Heart left ventricle (tissue), 16 donors: ENCODE measurements around the gene PHKA2. TPM values are rescaled to one million over a fixed set of nuclear protein-coding genes. Genes with fewer than 3 reads are reported as not detected.
"Not testable (repeated sequence)": the region's sequence is repeated elsewhere in the genome, so short reads cannot be mapped to it uniquely, and the experiment has no call there.

Experiments used
- ATAC-seq, 4 donors: fragments of 200-7000 bp; cut with Tn5 transposase; one replicate each; pipeline ENCODE4 v1.9.1; 2020 to 2022; ENCODE audit warnings: moderate library complexity in 4 of 4, mild to moderate bottlenecking in 3 of 4, moderate number of reproducible peaks in 1 of 4
- DNase-seq, 5 donors: peaks; one replicate each; pipeline ENCODE4 v3.0.0-alpha.2; 2020
- H3K27ac ChIP-seq, 12 donors: fragments of 200-600 bp; sonication (generic) in 4 of 12; one replicate each; pipeline versions ENCODE4 v1.5.0 to v1.8.0; 2016 to 2022; ENCODE audit warnings: mild to moderate bottlenecking in 2 of 12
- H3K27me3 ChIP-seq, 9 donors: fragments of 200-600 bp; sonication (generic) in 2 of 9; one replicate each; pipeline versions ENCODE4 v1.5.1 to v1.8.0; 2016 to 2022; ENCODE audit warnings: mild to moderate bottlenecking in 3 of 9
- H3K36me3 ChIP-seq, 9 donors: fragments of 200-600 bp; sonication (generic) in 2 of 9; one replicate each; pipeline versions ENCODE4 v1.5.0 to v1.8.0; 2018 to 2022; ENCODE audit warnings: mild to moderate bottlenecking in 2 of 9
- H3K4me1 ChIP-seq, 12 donors: fragments of 200-600 bp; sonication (generic) in 4 of 12; one replicate each; pipeline versions ENCODE4 v1.5.0 to v1.8.0; 2016 to 2022; ENCODE audit warnings: mild to moderate bottlenecking in 3 of 12
- H3K4me3 ChIP-seq, 12 donors: fragments of 200-600 bp; sonication (generic) in 4 of 12; one replicate each; pipeline versions ENCODE4 v1.5.0 to v1.8.0; 2017 to 2022; ENCODE audit warnings: mild to moderate bottlenecking in 9 of 12, moderate library complexity in 4 of 12
- H3K9me3 ChIP-seq, 12 donors: fragments of 200-600 bp; sonication (generic) in 4 of 12; one replicate each; pipeline versions ENCODE4 v1.5.0 to v1.8.0; 2016 to 2022; ENCODE audit warnings: mild to moderate bottlenecking in 1 of 12
- POLR2A ChIP-seq, 2 donors: fragments of 450-650 bp; IDR thresholded peaks; one replicate each; pipeline ENCODE4 v1.6.1; 2017; ENCODE audit warnings: antibody characterized with exemption in 2 of 2, mild to moderate bottlenecking in 2 of 2, moderate library complexity in 2 of 2
- WGBS, 4 donors: extraction: QIAGEN DNeasy Blood & Tissue Kit in 2 of 4; methylation state at CpG; one replicate each; pipeline versions ENCODE4 v1.1.5 to v1.1.7; 2013 to 2018; 5-methylcytosine and 5-hydroxymethylcytosine counted together
- intact Hi-C, 10 donors: fragments of 100-400 bp; cut with DNase I; formaldehyde crosslinking; loops; one replicate each; pipeline versions ENCODE4 v1.11.1 to v1.14.2; 2022
- polyA plus RNA-seq, 2 donors: library from polyadenylated mRNA; stranded (reverse); fragments of 200-250 nt; gene quantifications; one replicate each; pipeline ENCODE4 v1.2.3, GENCODE V29; 2013
- total RNA-seq, 9 donors: library from RNA; depleted of rRNA in 2 of 9; stranded (reverse); fragments of >200 nt in 2 of 9; fragmentation: NEBNext Ultra II Directional in 3 of 9; extraction: Animal tissue kit (Norgen Biotek cat#: 25700) in 3 of 9; gene quantifications; one replicate each; pipeline versions ENCODE4 v1.1.0 to v1.2.4, GENCODE V29; 2016 to 2023
- TF ChIP-seq, protein P1 (sequence below), 12 donors: fragments of 200-600 bp; sonication (generic) in 4 of 12; IDR thresholded peaks; one replicate each; pipeline versions ENCODE4 v1.5.0 to v1.8.0; 2018 to 2022; ENCODE audit warnings: antibody characterized with exemption in 12 of 12, mild to moderate bottlenecking in 5 of 12
- donor health status: ischemic (EF 13 %, LVEDD 7.1; RV severe dilation, severe dysfunction).
- donor health status: healthy with polysubstance abuse.
- donor health status: DM: no; HTN: yes; CAD: no.
- donor health status: DM: no; HTN: no; CAD: no.
- donor health status: ischemic (EF 25% LVEDD 6.9; RV normal size, moderate dysfunction).
- donor health status: ischemic (EF 25% LVEDD 5.7; RV mildly dilated, moderate dysfunction).
- donor health status: healthy.
- donor health status: DM: yes; HTN: yes; CAD: no.
- donor health status: ischemic (EF 35%, LVEDD 5.7; RV mildly dilated, moderate dysfunction).
- donor health status: nonischemic (EF 11% LVEDD 7.7; RV severe dilation, severe dysfunction).
- donor health status: DM: yes; HTN: yes; CAD: no.
- donor health status: PGD.
- donor health status: ischemic (EF 29% LVEDD 5.4; RV normal size, mild dysfunction).
- donor health status: nonischemic (EF 23%, LVEDD 6.1; RV moderate dilation, normal function).

PHKA2 gene
- total and polyA plus RNA-seq, 11 donors, result 13.8 to 45.7 (median 26.9) TPM

DNA sequence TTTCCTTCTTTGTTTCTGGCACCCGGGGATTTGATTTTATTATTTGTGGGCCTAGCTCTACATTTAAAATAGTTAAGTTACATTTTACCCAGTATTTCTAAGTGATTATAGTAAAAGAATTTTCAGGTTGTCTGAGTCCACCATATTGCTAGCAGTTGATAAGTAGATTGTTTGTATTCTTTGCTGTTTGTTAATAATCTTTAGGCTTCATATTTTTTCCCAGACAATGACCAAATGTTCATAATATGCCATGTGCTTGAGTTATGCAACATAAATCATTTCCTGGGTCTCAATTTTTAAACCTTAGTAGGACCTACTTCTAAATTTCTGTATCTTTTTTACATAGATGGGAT lies 127.3 kb downstream of the PHKA2 start:
- DNase-seq (no peak), ATAC-seq (no peak)
- TF ChIP-seq, protein P1, sequence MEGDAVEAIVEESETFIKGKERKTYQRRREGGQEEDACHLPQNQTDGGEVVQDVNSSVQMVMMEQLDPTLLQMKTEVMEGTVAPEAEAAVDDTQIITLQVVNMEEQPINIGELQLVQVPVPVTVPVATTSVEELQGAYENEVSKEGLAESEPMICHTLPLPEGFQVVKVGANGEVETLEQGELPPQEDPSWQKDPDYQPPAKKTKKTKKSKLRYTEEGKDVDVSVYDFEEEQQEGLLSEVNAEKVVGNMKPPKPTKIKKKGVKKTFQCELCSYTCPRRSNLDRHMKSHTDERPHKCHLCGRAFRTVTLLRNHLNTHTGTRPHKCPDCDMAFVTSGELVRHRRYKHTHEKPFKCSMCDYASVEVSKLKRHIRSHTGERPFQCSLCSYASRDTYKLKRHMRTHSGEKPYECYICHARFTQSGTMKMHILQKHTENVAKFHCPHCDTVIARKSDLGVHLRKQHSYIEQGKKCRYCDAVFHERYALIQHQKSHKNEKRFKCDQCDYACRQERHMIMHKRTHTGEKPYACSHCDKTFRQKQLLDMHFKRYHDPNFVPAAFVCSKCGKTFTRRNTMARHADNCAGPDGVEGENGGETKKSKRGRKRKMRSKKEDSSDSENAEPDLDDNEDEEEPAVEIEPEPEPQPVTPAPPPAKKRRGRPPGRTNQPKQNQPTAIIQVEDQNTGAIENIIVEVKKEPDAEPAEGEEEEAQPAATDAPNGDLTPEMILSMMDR (IDR thresholded peaks at IDR 0.05), result no peak
- no peak for TF ChIP-seq POLR2A (IDR thresholded peaks at IDR 0.05)
- intact Hi-C loops, result no loop called here
- WGBS, 4 donors, result 57 to 74% (median 68%) methylated on average over 1 of the region's 1 CpG
- H3K4me3 ChIP-seq, result no peak overlapping the region
- H3K27me3 ChIP-seq, result no peaks in the 10 kb centered on the region
- H3K9me3 ChIP-seq, result peaks cover 0 to 8% (median 0%) of the 10 kb centered on the region in 12 donors
- no peaks in the 10 kb centered on the region for H3K4me1 ChIP-seq
- no peak overlapping the region for H3K27ac ChIP-seq
- H3K36me3 ChIP-seq, result no peaks in the 10 kb centered on the region

DNA sequence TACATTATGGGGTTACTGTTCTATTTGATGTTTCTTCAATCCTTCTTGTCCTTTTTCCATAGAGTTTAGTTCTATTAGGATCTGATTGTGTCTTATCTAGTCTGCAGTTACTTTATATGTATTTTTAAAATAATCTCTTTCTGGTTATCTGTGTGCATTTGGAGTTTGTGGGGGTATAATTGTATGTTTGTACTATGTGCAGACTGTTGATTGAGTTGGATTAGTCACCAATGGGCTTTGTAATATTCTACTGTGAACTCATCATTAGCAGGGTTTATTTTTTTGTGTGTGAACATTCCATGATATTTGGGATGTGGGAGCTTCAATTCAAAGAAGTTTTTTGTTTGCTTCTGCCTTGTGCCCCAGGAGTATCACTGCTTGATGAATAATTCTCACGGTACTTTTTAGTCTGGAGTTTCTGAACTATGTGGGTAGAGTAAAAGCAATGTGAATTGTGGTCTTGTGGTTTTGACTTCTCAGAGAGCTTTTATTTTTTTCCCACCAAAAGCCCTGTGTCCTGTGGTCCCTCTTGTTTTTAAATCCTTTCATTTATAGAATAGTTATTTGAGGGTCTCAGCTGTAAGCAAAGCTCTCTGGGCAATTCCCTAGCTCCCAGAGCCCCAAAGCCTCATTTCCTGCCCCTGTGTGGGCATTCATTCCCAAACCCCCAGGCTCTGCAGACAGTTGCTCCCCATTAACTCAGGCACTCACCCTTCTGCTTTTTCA lies 127.8 kb downstream of the PHKA2 start:
- H3K27ac ChIP-seq, result no peak overlapping the region
- H3K9me3 ChIP-seq, result peaks cover 0 to 8% (median 0%) of the 10 kb centered on the region in 12 donors
- TF ChIP-seq, protein P1 (IDR thresholded peaks at IDR 0.05), result no peak
- TF ChIP-seq POLR2A (IDR thresholded peaks at IDR 0.05), result no peak
- WGBS, 4 donors, result 67 to 84% (median 73%) methylated on average over 1 of the region's 1 CpG
- intact Hi-C loops, result no loop called here
- H3K36me3 ChIP-seq, result no peaks in the 10 kb centered on the region
- H3K27me3 ChIP-seq, result no peaks in the 10 kb centered on the region
- H3K4me1 ChIP-seq, result no peaks in the 10 kb centered on the region
- ATAC-seq (no peak), DNase-seq (no peak)
- no peak overlapping the region for H3K4me3 ChIP-seq

DNA sequence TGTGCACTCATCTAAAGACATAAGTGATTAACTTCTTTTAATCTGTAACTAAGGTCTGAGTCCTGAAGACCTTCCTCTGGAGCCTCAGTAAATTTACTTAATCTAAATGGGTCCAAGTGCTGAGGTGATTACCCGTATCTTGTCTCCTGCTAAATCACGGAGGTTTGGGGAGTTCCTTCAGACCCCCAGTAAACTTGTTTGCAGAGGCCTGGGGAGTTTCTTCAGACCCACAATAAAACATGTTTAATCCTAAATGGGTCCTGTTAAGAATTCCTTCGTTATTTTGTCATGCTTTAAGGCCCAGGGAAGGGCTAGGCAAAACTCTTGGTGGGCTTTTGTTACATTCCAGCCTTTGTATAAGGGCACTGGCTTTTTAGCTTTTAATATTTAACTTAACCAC lies 136.0 kb downstream of the PHKA2 start:
- not testable (repeated sequence) for H3K27ac ChIP-seq

More for the DNA sequence above, 136.0 kb downstream of the PHKA2 start:
- intact Hi-C loops, H3K4me1 ChIP-seq, DNase-seq, H3K36me3 ChIP-seq, ATAC-seq, H3K27me3 ChIP-seq, H3K4me3 ChIP-seq, H3K9me3 ChIP-seq: not testable (repeated sequence)
- WGBS, 4 donors, result 82 to 93% (median 91%) methylated on average over 3 of the region's 3 CpGs

Other genes with a start within 250 kb of the PHKA2 start
- gene ADGRG2, start 138.4 kb upstream of the PHKA2 start, total RNA-seq, result 1 to 10 TPM in 1 of 9 donors, under 1 TPM in 7, not detected in 1; 0.19 to 1.2 (median 0.24) TPM
- gene ADGRG2, start 138.4 kb upstream of the PHKA2 start, polyA plus RNA-seq, result under 1 TPM; 0.15 to 0.58 TPM